C1 segment of cervical spinal cord (tissue), 14 donors: ENCODE measurements around the gene DYNC1I1.
"Not testable (repeated sequence)": the region's sequence is repeated elsewhere in the genome, so short reads cannot be mapped to it uniquely, and the experiment has no call there.

Experiments used
- DNase-seq, 14 donors: peaks; one replicate each; lab custom pipeline; 2025; lab: John Stamatoyannopoulos, UW

Gene DYNC1I1

DNA sequence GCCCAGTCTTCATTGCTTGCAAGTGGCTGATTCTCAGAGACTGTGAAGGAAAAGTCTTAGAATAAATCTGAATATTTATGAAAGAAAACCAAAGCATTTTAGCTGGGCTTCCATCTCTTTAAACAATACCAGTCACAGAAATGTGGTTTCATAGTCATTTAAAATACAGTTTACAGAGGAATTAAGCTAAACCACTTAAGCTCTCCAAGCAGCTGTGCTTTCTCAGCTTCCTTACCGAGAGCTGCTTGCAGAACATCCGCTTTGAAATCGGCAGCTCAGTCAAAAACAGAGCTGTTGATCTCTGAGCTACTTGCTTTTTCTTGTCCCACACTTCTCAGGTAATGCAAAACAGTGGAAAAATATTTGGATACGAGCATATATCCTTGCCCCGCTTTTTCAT, 134.5 kb downstream of the DYNC1I1 start:
- no peak for DNase-seq

DNA sequence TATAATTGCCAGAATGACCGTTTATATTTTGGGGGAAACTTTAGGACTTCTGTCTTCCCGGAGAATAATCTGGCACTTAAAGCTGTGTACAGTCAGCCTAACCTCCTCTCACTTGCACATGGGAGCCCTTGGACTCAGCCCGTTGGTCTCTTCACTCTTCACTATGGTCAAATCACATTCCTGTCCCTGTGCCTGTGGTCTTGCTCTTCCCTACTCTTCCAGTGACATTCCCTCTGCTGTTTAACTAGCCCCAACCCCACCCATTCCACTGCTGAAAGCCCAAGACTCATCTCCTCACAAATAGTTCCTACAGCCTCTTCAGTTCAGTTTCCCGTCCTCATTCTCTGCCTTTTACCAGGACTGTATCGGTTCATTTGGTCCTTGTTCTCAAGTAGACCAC, 135.0 kb downstream of the DYNC1I1 start:
- DNase-seq, result no peak

DNA sequence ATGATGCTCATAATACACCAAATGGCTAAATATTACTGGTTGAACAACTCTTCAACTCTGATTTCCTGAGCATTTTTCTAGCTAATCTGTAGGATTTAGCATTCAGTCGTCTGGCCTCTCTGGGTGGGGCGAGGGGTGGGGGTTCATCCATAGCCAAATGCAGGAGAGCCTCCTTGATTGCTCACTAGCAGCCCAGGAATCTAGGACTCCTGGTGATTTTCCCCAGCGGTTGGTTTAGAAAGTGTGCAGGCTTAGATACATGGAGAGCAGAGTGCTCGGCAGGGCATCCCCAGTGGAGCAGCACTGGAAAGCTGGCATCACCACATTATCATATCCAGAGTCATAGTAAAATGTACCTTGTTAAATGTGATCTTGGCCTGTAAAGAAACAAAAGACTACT, 136.1 kb downstream of the DYNC1I1 start:
- peak in 1 of 14 donors; percentile 33 for DNase-seq

DNA sequence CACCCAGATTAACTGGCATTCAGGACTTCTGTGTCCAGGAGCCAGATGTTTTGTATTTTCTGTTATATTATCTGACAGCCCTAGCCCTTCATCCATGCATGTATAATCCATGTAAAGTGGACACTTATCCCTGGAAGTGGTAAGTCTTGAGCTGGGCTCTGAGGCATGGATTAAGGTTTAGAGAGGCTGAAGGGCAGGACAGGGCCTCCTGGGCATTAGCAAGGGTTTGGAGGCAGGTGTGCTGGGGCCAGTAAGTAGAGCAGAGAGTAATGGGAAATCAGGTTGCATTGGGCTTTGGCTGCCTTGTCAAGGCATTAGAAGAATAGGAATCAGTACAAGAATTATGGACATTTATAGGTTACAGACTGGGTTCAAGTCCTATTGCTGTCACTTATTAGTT, 138.0 kb downstream of the DYNC1I1 start:
- no peak for DNase-seq

GRCh38 chr7:95915731-95916130, 143.4 kb downstream of the DYNC1I1 start:
- DNase-seq, result no peak

DNA sequence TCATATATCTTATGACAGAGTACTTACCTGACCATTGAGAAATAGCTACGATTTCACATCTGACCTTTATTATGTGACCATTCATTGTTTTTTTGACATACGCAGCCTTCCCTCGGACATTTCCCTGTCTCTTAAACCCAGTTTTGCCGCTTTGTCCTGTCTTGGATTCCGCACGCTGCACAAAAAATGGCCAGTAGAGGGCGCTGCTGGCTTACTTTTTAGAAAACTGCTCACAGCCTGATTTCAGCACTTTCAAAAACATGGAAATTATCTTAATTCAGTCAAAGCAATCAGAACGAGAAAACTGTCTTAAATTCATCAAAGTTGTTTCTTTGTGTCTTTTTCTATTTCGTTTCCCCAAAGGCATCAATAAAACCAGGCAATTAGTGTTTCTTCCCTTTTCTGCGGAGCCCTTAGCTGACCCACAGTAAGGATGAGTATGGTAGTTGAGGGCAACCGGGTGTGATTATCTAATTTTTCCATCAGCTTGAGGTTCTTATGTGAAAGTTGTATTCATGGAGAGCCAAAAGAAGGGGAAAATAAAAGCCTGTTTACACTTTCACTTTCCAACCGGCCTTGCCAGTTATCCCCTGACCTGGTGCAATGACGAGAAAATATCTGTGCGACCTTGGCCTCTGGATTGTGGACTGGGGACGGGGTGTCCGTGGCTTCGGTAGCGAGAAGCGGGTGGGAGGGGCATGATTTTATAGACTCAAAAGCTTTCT, 144.4 kb downstream of the DYNC1I1 start:
- DNase-seq, result peak in 13 of 14 donors; percentile 1 to 80 (median 50)

DNA sequence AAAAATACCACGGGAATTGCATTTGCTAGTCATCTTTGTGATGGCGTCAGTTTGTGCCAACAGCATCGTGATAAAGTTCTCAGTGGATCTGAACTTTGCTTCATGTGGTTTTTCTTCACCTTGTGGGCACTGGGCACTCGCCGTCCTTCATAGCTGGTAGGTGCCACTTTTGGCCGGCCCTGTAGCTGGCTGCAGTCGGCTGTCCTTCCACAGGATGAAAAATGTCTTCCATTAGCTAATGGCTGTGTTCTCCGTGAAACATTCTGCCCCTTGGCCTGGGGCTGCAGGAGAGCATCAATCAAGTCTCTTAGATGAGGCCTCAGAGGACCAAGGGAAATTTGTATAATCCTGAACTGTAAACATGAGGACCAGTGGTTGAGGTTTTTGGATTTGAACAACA, 145.3 kb downstream of the DYNC1I1 start:
- DNase-seq, result no peak

- no peak for DNase-seq
Observed at GRCh38 chr7:95919556-95919955, 147.2 kb downstream of the DYNC1I1 start.

DNA sequence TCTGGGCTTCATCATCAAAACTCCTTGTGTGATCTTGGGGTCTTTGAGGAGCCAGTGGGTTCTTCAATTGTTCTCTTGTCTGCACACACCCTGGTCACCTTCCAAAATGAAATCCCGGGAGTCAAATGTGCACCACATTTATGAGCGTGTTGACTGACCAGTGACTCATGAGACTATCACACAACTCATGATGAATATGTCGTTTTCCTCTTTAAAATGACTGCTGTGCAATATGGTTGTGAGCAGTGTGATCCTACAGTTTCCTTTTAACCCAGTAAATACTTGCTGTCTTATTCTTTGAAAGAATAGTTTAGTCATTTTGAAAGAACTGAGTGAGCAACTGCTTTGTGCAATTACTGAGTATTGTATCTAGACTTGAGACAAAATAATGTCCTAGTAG, 149.2 kb downstream of the DYNC1I1 start:
- no peak for DNase-seq

DNA sequence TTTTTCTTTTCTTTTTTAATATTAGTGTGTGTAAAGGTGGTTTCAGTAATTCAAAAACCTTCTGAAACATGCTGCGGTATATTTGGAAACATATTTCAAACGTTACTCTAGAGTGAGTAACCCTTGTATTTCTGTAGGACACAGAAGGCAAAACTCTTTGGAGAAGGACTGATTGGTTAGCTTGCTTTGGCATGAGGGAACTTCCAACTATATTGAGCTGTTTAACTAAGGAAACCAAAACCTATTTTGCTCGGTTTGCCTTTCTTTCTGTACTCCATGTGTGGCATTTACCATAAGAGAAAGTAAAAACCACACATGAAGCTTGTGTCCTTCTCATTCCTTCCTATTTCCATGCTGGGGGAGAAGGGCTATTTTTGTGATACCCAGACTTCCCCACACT, 149.8 kb downstream of the DYNC1I1 start:
- no peak for DNase-seq

DNA sequence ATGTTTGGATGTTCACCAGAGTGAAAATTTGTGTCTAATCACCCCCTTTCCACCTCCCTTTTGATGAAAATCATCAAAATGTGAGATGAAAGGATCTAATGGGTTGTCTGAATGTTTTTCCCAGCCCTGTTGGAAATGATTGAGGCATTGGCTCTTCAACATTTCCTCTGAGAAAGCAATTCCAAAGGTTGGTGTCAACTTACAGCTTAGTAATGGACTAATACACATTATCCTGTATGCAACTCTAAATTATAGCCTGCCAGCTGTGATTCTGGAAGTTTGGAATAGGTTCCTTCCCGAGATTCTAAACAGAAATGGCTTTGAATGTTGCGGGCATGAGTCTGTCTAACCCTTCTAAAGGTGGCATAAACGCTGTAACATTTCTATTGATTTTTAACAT, 152.9 kb downstream of the DYNC1I1 start:
- DNase-seq, result no peak

DNA sequence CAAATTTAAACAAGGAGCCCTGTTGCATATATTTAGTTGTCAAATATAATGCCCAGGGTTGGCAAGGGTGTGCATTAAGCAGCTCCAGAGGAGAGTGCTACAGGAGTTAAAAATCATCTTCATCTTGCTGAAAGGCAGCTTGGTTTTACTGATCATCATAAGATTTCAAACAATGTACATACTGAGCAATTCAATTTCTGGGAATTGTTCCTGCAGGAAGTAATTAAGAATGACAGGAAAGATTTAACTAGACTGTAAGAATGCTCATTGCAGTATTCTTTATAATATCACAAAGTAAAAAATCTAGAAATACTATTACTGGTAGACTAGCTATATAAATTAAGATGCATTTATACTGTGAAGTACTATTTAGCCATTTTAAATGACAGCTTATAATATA, 153.6 kb downstream of the DYNC1I1 start:
- DNase-seq, result no peak

- peak in 3 of 14 donors; percentile 18 to 64 (median 22) for DNase-seq
Observed at GRCh38 chr7:95927756-95928155, 155.4 kb downstream of the DYNC1I1 start.

DNA sequence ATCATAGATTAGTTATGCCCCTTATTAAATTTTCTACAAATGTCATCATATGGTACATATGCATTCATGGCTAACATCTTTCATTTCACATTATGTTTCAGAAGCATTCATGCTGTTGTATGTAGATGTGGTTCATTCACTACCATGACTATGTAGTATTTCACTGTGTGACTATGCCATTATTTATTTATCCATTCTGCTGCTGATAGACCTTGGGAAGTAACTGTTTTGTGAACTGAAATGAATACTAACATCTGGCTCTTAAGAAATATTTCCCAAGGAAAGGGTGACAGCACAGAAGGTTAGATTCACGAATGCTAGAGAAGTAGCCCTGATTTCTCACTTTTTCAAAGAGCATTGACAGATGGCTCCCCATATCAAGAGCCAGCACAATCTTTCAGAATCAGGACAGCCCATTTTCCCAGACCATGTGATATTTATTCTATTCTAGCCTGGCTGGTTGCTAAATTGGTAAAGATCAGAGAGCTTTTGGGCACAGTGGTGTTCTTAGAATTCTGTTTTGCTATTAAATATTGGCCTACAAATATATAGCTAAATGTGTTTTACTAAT, 157.4 kb downstream of the DYNC1I1 start:
- DNase-seq, result peak in 1 of 14 donors; percentile 27

- no peak for DNase-seq
Observed at GRCh38 chr7:95931460-95932232, 159.3 kb downstream of the DYNC1I1 start.

GRCh38 chr7:95933618-95934017, 161.3 kb downstream of the DYNC1I1 start:
- no peak for DNase-seq

DNA sequence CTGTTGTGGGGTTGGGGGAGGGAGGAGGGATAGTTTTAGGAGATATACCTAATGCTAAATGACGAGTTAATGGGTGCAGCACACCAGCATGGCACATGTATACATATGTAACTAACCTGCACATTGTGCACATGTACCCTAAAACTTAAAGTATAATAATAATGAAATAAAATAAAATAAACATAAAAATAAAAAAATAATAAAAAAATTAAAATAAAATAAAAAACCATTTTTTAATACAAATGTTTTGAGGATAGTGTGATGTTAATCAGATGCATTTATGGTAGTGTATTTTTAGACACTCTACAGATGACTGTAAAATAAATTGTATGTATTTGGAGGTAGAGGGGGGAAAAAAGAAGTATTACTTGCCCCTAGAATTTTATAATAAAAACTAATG, 172.5 kb downstream of the DYNC1I1 start:
- DNase-seq, result not testable (repeated sequence)

DNA sequence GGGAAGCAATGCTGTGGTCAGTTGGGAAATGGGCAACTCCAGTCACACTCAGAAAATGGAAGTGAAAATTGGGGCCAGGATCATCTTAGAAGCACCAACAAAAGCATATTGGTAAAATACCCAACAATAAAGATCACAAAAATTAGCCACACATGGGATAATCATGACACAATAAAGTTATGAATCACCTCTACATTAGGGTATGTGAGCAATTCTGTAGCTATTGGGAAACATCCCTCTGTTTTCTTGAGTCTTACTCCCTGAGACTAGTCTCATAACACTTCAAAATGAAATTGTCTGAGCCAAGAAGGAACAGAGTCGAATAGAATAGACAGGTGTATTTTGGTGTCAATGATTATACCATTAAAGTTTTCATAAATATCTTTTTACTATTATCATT, 178.3 kb downstream of the DYNC1I1 start:
- DNase-seq, result no peak

DNA sequence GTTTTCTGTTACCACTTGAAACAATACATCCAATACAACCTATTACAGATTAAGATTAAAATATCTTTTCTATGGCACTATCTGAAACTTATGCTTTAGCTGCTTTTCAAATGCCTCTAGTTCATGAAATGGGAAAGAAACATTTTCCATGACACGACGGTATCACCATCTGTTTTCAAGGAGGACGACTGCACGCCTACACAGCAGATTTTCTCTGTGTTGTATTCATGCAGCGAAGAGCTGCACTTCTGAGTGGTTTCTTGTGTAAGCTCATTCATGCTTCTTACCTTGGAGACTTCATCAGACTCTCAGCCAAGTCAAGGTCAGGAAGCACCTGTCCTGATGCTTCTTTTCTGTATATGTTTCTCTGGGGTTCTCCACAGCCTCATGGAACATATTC, 179.2 kb downstream of the DYNC1I1 start:
- peak in 1 of 14 donors; percentile 14 for DNase-seq

DNA sequence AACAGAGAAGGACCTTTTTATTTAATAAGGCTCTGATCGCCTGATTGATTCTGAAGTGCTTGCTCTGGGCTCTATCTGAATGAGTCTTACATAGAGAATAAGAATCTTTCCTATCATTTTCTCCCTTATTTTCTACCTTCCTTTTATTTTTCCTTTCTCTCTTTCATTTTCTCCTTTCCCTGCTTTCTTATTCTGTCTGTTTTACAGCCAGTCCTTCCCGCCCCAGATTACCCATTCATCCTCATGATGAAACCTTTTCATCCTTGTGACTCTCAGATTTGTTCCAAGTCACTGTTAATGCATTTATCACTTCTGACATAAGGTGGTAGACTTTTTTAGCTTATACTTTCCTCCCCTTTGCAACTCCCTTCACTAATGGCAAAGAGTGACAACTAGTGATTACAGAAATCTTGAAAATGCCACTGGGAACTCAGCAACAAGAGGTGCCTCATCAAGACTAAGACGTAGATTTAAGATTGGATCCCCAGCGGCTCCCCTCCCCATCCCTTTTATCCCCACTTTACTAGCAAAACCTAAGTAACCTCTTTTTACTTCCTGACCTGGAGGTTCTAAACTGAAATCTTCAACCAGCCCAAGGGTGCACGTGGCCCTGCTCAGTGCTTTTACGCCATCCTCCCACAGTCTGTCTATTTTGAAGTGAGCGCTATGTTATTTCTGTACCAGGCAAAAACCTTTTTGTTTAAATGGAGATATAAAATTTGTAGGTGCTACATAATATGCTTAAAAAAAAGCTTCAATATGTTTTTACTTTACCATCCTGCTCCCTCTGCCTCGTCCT, 179.8 kb downstream of the DYNC1I1 start:
- no peak for DNase-seq

GRCh38 chr7:95952851-95953250, 180.5 kb downstream of the DYNC1I1 start:
- DNase-seq, result no peak

GRCh38 chr7:95955748-95956147, 183.4 kb downstream of the DYNC1I1 start:
- DNase-seq, result no peak
